Uterus (tissue), 4 donors: ENCODE measurements around the gene MELK. TPM values are rescaled to one million over a fixed set of nuclear protein-coding genes. Genes with fewer than 3 reads are reported as not detected.
A peak's percentile ranks its signal among the peaks of the same experiment; 100 is the strongest.
"Not testable (repeated sequence)": the region's sequence is repeated elsewhere in the genome, so short reads cannot be mapped to it uniquely, and the experiment has no call there.

ENCODE experiments used
- DNase-seq, 2 donors: peaks; one replicate each; pipeline ENCODE4 v3.0.0-alpha.2; 2019 to 2020
- H3K27ac ChIP-seq, 2 donors: fragments of 200-600 bp; sonication (generic); 1 replicate in 1 of 2; 2 replicates in 1 of 2; pipeline ENCODE4 v1.5.1; 2016 to 2018
- H3K27me3 ChIP-seq, 2 donors: fragments of 200-600 bp; sonication (generic); one replicate each; pipeline ENCODE4 v1.5.1; 2018 to 2019; ENCODE audit warnings: control low read depth in 1 of 2
- H3K36me3 ChIP-seq, 2 donors: fragments of 200-600 bp; sonication (generic); one replicate each; pipeline ENCODE4 v1.5.1; 2019; ENCODE audit warnings: control low read depth in 1 of 2
- H3K4me1 ChIP-seq, 2 donors: fragments of 200-600 bp; sonication (generic); one replicate each; pipeline ENCODE4 v1.5.1; 2018 to 2019; ENCODE audit warnings: control low read depth in 1 of 2
- H3K4me3 ChIP-seq, 2 donors: fragments of 200-600 bp; sonication (generic); 1 replicate in 1 of 2; 2 replicates in 1 of 2; pipeline ENCODE4 v1.5.1; 2018 to 2019; ENCODE audit warnings: mild to moderate bottlenecking in 1 of 2
- H3K9me3 ChIP-seq, 2 donors: fragments of 200-600 bp; sonication (generic); one replicate each; pipeline ENCODE4 v1.5.1; 2019; ENCODE audit warnings: control low read depth in 1 of 2
- POLR2A ChIP-seq, 2 donors: fragments of 450-650 bp; IDR thresholded peaks; one replicate each; pipeline ENCODE4 v1.6.1; 2016; ENCODE audit warnings: antibody characterized with exemption in 2 of 2, mild to moderate bottlenecking in 1 of 2, moderate library complexity in 1 of 2
- intact Hi-C: fragments of 100-400 bp; cut with DNase I; formaldehyde crosslinking; loops from one replicate; pipeline ENCODE4 v1.15.1; 2023; ENCODE audit warnings: low total_unique reads
- total RNA-seq, 4 donors: library from RNA; depleted of rRNA in 3 of 4; stranded (reverse); fragments of >200 nt in 3 of 4; gene quantifications; one replicate each; pipeline versions ENCODE4 v1.1.0 to v1.2.4, GENCODE V29; 2014 to 2023
- TF ChIP-seq, protein P1 (sequence below), 4 experiments: fragments of 200-600 bp in 2 of 4; fragments of 450-650 bp in 2 of 4; sonication (generic) in 2 of 4; IDR thresholded peaks; one replicate each; pipeline ENCODE4 v1.5.1; 2016 to 2019; ENCODE audit warnings: antibody characterized with exemption in 4 of 4, mild to moderate bottlenecking in 2 of 4, moderate library complexity in 1 of 4
- donor health status: DM: yes; HTN: yes; CAD: no.

Gene MELK
- total RNA-seq = 10 to 100 TPM in 1 of 4 donors, not detected in 3; 21.4 TPM

DNA sequence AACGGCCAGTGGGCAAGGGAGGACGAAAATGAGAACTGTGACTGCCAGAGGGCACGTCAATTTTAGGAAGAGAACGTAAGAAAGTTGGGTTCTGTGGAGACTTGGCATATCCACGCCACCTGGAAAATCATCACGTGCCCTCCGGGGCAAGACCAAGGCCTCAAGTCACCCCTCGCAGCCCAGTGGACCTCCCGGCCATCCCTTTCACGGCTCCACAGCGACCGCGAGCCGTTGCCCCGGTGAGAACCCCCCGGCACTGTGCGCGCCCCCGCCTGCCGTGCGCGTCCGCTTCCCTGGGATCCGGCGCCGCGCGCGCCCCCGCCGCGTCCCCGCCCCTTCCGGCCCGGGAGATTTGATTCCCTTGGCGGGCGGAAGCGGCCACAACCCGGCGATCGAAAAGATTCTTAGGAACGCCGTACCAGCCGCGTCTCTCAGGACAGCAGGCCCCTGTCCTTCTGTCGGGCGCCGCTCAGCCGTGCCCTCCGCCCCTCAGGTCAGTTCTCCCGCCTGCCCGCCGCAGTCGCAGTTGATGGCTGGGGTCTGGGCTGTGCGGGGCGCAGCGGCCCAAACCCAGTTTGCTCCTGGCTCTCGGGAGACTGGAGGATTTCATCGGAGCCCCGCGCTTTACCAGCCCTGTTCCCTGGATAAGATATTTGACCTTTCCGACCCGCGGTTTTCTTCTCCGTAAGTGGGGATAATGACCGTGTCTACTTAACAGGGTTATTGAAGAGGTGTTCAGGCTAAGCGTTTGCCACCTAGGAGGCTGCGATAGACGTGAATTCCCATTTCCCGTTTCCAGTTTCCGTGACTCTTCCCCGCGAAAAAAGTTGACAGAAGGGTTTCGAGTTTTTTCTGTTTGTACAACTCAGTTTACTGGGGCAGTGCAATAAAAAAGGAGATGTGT, at the start of gene MELK:
Gene MELK (plus strand): TSS at position 381 of the 904 bp plus-strand sequence. CDS start 8,787 bp downstream, outside the sequence.
- H3K4me3 ChIP-seq = peak within 1 kb of the TSS; percentile 42 to 50
- H3K27ac ChIP-seq = peak within 1 kb of the TSS; percentile 38 to 47
- H3K9me3 ChIP-seq = no peaks in the 10 kb centered on the region
- TF ChIP-seq, protein P1, sequence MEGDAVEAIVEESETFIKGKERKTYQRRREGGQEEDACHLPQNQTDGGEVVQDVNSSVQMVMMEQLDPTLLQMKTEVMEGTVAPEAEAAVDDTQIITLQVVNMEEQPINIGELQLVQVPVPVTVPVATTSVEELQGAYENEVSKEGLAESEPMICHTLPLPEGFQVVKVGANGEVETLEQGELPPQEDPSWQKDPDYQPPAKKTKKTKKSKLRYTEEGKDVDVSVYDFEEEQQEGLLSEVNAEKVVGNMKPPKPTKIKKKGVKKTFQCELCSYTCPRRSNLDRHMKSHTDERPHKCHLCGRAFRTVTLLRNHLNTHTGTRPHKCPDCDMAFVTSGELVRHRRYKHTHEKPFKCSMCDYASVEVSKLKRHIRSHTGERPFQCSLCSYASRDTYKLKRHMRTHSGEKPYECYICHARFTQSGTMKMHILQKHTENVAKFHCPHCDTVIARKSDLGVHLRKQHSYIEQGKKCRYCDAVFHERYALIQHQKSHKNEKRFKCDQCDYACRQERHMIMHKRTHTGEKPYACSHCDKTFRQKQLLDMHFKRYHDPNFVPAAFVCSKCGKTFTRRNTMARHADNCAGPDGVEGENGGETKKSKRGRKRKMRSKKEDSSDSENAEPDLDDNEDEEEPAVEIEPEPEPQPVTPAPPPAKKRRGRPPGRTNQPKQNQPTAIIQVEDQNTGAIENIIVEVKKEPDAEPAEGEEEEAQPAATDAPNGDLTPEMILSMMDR (IDR thresholded peaks at IDR 0.05) = no peak
- peak in 1 of 2 donors; percentile 31 for TF ChIP-seq POLR2A (IDR thresholded peaks at IDR 0.05)
- DNase-seq = peak; percentile 49 to 77
- no peaks in the 10 kb centered on the region for H3K36me3 ChIP-seq
- H3K4me1 ChIP-seq = no peaks in the 10 kb centered on the region
- H3K27me3 ChIP-seq = no peaks in the 10 kb centered on the region
- intact Hi-C loops = no loop called here

DNA sequence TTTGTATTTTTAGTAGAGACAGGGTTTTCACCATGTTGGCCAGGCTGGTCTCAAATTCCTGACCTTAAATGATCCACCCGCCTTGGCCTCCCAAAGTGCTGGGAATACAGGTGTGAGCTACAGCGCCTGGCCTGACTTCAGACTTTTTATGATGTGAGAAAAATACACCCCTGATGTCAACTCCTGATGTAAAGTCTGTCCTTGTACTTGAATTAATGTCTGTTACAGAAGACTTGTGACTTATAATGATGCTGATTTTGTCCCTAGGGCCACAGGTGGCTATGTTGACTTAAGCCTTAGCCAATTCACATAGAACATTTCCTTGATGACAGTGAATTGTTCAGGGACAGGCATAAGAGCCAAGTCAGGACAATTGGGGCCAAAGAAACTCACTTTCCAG, 42.5 kb upstream of the MELK start:
- TF ChIP-seq, protein P1 (IDR thresholded peaks at IDR 0.05) = no peak
- no peak for TF ChIP-seq POLR2A (IDR thresholded peaks at IDR 0.05)
- no peak overlapping the region for H3K27ac ChIP-seq
- intact Hi-C loops = no loop called here
- H3K4me3 ChIP-seq = no peak overlapping the region
- DNase-seq = no peak
- H3K9me3 ChIP-seq = no peaks in the 10 kb centered on the region
- H3K36me3 ChIP-seq = no peaks in the 10 kb centered on the region
- H3K27me3 ChIP-seq = no peaks in the 10 kb centered on the region
- no peaks in the 10 kb centered on the region for H3K4me1 ChIP-seq

DNA sequence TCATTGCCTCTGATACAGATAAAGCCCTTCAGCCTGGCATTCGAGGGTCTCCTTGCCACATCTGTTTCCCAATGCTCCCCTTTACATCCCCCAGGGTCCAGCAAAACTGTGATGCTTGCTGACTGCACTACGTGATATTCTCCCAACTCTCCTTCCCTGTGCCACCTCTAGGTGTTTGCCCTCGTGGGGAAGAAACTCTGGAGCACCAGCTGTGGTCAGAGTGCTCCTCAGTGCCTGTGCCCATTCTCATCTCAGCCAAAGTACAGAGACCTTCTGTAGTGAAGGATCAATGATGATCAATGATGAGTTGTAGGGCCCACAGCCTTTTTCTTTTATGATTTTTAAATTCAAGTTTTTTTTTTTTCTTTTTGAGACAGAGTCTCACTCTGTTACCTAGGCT, 40.3 kb upstream of the MELK start:
- TF ChIP-seq POLR2A (IDR thresholded peaks at IDR 0.05) = no peak
- TF ChIP-seq, protein P1 (IDR thresholded peaks at IDR 0.05) = no peak
- Histone ChIP-seq H3K27ac (no peak overlapping the region), H3K4me1 (no peaks in the 10 kb centered on the region), H3K27me3 (no peaks in the 10 kb centered on the region), H3K36me3 (no peaks in the 10 kb centered on the region), H3K9me3 (no peaks in the 10 kb centered on the region), H3K4me3 (no peak overlapping the region)
- DNase-seq = no peak
- intact Hi-C loops = no loop called here

DNA sequence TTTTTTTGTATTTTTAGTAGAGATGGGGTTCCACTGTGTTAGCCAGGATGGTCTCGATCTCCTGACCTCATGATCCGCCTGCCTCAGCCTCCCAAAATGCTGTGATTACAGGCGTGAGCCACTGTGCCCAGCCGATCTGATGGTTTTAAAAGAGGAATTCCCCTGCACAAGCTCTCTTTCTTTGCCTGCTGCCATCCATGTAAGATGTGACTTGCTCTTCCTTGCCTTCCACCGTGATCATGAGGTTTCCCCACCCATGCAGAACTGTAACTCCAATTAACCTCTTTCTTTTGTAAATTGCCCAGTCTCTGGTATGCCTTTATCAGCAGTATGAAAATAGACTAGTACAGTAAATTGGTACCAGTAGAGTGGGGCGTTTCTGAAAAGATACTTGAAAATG, 39.0 kb upstream of the MELK start:
- DNase-seq, H3K9me3 ChIP-seq, H3K4me1 ChIP-seq, H3K27ac ChIP-seq, H3K4me3 ChIP-seq, intact Hi-C loops, H3K36me3 ChIP-seq, H3K27me3 ChIP-seq: not testable (repeated sequence)

DNA sequence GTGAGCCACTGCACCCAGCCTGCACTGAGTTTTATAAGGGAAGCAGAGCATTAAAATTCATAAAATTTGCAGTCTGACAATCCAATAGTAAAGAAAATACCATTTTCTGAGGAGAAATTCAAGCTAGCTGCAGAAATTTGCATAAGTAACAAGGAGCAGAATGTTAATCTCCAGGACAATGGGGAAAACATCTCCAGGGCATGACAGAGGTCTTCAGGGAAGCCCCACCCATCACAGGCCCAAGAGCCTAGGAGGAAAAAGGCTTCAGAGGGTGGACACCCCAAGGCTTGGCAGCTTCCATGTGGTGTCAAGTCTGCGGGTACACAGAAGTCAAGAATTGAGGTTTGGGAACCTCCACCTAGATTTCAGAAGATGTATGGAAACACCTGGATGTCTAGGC, 37.6 kb upstream of the MELK start:
- no peak for DNase-seq
- Histone ChIP-seq H3K36me3 (no peaks in the 10 kb centered on the region), H3K4me1 (no peaks in the 10 kb centered on the region), H3K27me3 (no peaks in the 10 kb centered on the region), H3K27ac (no peak overlapping the region), H3K4me3 (no peak overlapping the region), H3K9me3 (no peaks in the 10 kb centered on the region)
- no peak for TF ChIP-seq POLR2A (IDR thresholded peaks at IDR 0.05)
- TF ChIP-seq, protein P1 (IDR thresholded peaks at IDR 0.05) = no peak
- intact Hi-C loops = no loop called here
